CD4-positive, alpha-beta T cell treated with Interleukin-2 at 100 ng/mL for 4 hours (primary cell): ENCODE data around the gene KDM4B.
"Not testable (repeated sequence)": the region's sequence is repeated elsewhere in the genome, so short reads cannot be mapped to it uniquely, and the experiment has no call there.

Source experiments
- DNase-seq: peaks from one replicate; pipeline ENCODE4 v3.0.0-alpha.2; 2020; ENCODE audit warnings: low spot score

KDM4B gene

DNA sequence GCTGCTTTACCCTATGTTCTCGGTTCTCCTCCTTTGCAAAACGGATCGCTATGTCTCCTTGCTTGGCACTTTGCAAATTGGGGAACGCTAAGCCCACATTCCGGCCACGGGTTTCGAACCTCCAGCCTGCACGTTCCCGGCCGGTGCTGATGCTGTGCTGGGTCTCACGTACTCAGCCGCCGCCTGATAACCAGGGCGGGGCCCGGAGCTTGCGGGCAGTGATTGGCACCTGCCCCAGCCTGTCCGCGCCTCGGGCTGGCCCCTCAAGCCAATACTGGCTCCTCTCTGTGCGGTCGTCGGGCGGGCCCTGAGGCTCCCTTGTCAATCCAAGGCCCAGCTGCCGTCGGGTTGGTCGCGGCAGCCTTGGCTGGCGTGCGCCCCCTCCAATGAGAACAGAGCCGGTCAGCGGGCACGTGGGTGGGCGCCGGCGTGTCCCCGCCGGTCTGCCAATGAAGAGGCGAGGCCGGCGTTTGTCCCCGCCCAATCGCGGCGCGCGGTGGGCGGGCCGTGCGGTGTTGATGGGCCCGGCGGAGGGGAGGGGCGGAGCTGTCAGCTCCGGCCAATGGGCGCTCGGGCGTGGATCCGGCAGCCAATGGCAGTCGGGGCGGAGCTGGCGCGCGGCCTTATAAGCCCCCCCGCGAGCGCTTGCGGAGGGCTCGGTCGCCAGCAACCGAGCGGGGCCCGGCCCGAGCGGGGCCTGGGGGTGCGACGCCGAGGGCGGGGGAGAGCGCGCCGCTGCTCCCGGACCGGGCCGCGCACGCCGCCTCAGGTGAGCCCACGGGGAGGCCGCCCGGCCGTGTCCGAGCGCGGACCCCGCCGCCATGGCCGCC lies at the start of gene KDM4B:
KDM4B (plus strand) TSS at position 652 of the 830 bp plus-strand sequence. CDS start 63,778 bp downstream, outside the sequence.
- DNase-seq = peak; percentile 100

DNA sequence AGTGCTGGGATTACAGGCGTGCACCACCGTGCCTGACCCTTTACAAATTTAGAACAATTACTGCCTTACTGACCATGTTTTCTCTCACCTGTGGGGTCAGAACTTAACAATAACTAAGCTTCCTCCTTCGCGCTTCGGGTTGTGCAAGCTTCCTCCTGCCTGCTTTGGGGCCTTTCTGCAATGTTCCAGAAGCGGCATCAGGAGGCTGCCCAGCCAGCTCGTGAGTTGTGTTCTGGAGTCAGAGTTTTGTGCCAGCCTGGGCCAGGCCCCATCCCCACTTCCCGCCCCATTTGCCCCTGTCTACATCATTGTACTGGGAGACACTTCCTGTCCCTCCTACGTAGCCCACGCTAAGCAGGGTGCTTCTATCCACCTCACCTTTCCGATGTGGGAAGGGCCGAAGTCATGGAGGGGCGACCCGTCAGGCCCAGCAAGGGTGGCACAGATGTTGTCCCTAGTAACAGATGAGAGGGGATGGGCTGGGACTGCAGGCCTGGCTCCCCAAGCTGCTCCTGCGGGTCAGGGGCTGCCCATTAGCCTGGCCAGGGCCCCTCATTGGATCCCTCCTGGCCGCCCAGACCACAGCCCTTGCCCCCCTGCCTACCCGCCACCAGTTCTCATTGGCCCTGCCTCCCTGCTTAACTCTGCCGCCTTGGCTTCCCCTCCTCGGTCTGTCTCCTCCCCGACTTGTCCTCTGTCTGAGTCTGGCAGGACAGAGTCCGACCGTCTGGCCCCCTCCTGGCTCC lies 46.2 kb upstream of the KDM4B start:
- DNase-seq = no peak

DNA sequence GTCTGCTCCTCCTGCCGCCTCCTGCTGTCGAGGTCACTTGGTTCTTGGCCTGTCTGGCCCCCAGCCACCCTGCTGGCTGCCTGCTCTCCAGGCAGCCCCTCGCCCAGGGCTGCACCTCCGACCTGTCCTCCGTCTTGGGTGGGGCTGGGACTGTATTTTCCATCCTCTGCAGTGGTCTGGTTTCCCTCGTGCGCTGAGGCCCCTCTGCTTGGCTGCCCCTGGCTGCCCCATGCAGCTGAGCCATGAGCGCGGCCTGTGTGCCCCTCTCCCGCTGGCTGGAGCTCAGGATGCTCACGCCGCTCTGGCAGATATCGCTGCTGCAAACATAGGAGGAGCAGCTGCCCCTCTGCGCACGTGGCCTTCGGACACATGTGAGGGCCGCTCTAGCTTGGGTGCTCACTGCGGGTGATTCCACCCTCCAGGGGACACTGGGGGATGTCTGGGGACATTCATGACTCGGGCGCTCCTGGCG lies 45.6 kb upstream of the KDM4B start:
- no peak for DNase-seq

DNA sequence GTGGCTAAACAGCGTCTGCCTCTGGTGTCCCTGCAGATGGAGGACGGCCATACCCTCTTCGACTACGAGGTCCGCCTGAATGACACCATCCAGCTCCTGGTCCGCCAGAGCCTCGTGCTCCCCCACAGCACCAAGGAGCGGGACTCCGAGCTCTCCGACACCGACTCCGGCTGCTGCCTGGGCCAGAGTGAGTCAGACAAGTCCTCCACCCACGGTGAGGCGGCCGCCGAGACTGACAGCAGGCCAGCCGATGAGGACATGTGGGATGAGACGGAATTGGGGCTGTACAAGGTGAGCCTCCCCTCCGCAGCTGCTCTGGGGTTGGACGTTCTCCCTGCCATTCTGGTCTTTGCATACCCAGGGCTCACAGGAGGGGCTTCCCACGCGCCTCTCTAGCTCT lies 39.7 kb upstream of the KDM4B start:
- no peak for DNase-seq

DNA sequence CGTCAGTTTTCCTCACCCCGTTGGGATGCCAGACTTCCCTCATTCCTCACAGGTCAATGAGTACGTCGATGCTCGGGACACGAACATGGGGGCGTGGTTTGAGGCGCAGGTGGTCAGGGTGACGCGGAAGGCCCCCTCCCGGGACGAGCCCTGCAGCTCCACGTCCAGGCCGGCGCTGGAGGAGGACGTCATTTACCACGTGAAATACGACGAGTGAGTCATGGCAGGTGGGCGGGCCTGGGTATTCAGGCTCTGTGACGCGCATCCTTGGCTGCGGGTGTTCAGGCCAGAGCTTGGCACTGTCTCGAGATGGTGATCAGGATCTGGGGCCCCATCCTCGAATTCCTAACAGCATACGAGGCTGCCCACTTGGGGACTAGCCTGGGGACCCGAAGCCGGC lies 38.2 kb upstream of the KDM4B start:
- no peak for DNase-seq

DNA sequence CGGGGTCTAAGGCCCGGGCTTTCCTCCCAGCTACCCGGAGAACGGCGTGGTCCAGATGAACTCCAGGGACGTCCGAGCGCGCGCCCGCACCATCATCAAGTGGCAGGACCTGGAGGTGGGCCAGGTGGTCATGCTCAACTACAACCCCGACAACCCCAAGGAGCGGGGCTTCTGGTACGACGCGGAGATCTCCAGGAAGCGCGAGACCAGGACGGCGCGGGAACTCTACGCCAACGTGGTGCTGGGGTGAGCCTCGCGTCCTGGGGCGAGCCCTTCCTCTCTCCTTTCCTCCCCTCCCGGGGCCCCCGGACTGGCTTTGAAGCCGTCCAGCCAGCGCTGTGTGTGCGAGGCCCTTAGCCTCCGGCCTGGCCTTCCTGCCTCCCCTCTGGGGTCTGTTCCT lies 36.2 kb upstream of the KDM4B start:
- no peak for DNase-seq

DNA sequence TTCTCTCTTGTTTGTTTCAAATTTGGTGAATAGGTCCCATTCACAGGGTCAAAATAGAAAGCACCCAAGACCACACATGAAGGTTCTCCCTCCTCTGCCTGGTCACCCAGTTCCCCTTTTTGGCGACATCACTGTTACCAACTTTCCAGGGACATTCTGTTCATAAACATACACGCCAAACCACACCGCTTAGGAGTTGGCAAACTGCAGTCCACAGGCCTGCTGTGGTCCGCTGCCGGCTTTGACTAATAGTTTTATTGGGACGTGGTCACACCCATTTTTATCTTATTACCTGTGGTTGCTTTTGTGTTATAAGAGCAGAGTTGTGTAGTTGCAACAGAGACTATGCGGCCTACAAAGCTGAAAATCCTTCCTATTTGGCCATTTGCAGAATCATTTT lies 35.4 kb upstream of the KDM4B start:
- no peak for DNase-seq

DNA sequence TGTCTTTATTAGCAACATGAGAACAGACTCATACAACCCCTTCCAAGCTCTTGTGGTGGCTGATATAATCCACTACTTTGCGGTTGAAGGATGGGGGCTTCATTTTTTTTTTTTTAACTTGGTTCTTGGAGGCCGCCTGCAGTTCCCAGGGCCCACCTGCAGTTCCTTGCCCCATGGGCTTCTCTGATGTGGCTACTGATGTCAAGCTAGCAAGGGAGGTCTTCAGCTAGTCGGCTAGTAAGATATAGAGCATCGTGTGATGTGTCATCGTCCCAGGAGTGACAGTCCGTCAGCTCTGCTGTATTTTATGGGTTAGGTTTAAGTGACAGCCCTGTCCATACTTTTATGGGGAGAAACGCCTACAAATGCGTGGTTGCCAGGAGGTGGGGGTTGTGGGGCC lies 33.5 kb upstream of the KDM4B start:
- no peak for DNase-seq

DNA sequence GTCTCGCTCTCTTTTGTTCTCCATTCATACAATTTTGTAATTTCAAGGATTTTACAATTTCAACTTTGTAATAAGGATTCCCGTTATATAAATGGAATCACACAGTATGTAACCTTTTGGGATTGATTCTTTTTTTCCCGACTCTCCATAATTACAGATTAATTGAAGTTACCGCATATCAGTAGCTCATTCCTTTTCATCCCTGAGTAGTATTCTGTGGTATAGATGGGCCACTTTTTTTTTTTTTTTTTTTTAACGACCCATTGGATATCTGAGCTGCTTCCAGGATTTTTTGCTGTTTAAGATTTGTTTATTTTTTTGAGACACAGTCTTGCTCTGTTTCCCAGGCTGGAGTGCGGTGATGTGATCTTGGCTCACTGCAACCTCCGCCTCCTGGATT lies 31.9 kb upstream of the KDM4B start:
- no peak for DNase-seq

DNA sequence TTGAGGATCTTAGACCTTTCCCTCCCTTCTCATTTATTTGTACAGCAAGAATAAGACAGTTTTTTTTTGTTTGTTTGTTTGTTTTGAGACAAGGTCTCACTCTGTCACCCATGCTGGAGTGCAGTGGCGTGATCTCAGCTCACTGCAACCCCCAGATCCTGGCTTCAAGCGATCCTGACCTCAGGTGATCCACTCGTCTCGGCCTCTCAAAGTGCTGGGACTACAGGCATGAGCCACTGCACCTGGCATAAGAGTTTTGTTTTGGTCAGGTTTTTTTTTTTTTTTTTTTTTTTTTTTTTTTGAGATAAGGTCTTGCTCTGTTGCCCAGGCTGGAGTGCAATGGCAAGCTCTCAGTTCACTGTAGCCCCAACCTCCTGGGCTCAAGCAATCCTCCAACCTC lies 30.5 kb upstream of the KDM4B start:
- not testable (repeated sequence) for DNase-seq

DNA sequence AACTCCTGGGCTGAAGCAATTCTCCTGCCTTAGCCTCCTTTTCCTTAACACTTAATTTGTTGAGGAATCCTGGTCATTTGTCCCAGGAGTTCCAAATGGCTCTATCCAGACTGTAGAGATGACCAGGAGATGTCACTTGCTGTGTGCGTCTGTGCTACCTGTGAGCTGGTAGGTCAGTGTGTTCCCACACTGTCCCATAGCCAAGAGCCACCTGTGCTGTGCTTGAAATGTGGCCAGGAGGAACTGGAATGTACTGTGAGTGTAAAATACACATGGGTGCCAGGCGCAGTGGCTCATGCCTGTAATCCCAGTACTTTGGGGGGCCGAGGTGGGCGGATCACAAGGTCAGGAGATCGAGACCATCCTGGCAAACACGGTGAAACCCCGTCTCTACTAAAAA lies 29.4 kb upstream of the KDM4B start:
- no peak for DNase-seq

DNA sequence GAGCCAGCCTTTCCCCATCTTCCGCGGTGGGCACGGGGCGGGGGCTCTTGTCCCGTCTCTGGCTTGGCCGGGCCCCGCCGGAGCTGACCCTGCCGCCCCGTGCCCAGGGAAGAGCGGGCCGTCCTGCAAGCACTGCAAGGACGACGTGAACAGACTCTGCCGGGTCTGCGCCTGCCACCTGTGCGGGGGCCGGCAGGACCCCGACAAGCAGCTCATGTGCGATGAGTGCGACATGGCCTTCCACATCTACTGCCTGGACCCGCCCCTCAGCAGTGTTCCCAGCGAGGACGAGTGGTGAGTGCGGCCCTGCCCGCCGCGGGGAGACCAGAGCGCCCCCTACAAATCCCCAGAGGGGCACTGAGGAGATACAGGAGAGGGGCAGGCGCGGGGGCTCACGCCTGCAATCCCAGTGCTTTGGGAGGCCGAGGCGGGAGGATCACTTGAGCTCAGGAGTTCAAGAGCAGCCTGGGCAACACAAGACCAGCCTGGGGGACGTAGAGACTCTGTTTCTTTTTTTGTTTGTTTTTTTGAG lies 27.2 kb upstream of the KDM4B start:
- DNase-seq = not testable (repeated sequence)

DNA sequence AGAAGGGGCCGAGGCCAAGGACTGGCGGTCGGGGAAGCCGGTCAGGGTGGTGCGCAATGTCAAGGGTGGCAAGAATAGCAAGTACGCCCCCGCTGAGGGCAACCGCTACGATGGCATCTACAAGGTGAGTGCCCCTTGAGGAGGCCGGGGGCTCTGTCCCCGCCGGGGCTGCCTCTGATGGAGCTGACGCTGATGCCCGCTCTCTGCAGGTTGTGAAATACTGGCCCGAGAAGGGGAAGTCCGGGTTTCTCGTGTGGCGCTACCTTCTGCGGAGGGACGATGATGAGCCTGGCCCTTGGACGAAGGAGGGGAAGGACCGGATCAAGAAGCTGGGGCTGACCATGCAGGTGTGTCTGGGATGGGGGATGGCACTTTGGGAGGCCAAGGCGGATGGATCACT lies 18.3 kb upstream of the KDM4B start:
- not testable (repeated sequence) for DNase-seq

DNA sequence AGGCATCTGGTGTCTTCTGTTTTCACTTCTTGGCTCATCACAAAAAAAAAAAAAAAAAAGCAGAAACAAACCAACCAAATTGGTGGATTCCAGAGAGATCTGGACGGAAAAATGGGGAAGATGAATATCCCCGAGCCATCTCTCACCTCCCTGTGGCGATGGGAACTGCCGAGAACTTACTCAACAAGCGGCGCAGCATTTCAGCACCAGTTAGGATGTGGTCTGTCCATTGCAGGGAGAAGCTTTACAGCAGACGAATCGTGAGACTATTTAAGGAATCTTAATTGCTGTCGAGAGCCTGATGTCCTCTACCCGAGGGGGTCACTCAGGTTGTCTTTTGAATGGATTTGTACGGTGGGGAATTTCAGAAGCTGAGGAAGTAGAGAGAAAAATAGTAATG lies 17.3 kb upstream of the KDM4B start:
- DNase-seq = no peak

DNA sequence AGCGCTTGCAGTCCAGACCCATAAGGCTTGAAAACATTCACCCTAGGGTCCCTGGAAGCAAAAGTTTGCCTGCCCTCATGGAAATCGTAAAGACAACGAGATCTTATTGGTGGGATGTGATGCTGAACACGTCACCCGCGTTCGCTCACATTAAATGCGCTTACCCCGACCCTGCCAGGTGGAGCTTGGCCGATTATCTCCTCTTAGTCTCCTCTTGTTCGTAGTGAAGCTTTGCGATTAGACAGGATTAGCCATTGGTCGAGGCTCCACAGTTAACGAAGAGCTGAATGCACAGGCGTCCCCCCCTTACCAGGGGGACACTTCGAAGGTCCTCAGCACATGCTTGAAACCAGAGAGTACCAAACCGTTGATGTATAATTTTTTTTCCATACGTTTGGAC lies 16.0 kb upstream of the KDM4B start:
- DNase-seq = no peak

DNA sequence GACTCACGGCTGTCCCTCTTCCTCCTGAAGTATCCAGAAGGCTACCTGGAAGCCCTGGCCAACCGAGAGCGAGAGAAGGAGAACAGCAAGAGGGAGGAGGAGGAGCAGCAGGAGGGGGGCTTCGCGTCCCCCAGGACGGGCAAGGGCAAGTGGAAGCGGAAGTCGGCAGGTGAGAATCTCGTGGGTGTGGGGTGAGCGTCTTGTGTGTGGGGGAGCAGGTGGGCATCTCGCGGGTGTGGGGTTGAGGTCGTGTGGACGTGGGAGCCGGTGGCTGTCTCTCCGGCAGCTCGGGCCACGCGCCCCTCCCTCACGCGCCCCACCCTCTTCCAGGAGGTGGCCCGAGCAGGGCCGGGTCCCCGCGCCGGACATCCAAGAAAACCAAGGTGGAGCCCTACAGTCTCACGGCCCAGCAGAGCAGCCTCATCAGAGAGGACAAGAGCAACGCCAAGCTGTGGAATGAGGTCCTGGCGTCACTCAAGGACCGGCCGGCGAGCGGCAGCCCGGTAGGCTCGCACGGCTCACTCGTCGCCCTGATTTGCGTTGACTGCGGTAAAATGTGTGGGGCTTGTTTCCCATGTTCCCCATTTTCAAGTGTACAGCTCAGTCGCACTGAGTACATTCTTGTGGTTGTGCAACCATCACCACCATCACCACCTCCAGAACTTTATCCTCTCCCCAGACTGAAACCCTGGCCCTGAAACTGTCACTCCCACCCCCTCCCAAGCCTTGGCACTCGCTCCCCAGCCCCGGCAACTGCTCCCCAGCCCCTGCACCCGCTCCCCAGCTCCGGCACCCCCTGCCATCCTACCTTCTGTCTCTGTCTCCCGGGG lies 14.4 kb upstream of the KDM4B start:
- DNase-seq = not testable (repeated sequence)

DNA sequence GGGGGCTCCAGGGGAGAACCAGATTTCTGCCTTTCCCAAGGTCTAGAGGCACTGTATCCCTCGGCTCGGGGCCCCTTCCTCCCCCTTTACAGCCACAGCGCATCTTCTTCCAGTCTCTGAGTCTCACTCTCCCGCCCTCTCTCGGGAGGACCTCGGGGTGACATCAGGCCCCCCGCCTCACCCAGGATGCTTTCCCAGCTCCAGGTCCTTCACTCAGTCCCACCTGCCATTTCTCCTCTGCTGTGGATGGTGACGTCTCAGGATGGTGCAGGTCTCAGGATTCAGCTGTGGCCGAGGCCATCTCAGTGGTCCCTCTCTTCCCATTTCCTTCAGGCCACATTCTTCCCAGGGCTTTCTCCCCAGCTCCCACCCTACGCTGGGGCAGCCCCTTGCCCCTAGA lies 13.6 kb upstream of the KDM4B start:
- no peak for DNase-seq

DNA sequence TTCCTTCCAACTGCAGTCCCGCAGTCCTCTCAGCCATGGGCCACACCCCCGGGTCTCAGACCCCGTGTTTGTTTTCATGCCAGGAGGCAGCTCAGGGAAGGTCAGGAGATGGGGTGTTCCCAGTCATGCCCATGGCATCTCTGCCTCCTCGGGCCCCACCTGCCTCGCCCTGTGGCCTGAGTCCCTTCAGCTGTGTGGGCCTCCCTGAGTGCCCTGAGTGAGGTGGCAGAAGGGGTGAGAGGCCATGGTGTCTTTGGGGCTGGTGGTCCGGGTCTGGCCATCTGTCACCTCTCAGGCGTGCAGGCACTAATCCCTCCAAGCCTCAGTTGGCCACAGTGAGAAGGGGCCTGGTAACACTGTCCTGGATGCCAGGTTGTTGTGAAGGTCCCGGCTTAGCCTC lies 10.9 kb upstream of the KDM4B start:
- no peak for DNase-seq

DNA sequence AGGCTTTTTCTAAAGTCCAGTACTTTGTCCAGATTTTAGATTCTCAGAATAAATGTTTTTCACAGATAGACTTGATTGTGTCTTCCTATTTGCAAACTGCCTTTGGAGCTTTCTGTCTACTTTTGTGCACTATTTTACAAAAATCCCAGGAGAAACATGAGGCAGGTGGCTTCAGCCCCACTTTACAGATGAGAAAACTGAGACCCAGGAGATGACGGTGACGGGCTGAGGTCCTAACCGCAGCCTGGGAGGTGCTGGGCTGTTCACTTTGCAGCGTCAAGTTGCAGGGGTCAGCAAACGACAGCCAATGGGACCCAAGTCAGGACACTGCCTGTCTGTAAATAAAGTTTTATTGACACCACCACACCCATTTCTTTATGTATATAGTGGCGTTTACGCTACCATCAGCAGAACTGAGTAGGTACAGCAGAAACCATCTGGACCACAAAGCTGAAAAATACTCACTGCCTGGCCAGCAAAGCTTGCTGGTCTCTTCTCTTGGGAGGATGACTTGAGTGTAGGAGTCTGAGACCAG lies 6.8 kb upstream of the KDM4B start:
- no peak for DNase-seq

DNA sequence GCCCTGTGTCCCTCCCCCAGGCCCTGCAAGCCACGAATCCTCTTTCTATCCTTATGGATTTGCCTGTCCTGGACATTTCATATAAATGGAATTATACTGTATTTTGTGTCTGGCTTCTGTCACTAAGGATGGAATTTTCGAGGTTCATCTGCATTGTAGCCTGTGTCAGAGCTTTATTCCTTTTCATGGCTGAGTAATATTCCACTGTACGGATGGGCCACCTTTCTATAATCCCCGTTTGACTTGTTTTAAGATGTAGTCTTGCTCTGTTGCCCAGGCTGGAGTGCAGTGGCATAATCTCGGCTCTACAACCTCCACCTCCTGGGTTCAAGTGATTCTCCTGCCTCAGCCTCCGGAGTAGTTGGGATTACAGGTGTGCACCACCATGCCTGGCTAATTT lies 3.9 kb upstream of the KDM4B start:
- DNase-seq = no peak

DNA sequence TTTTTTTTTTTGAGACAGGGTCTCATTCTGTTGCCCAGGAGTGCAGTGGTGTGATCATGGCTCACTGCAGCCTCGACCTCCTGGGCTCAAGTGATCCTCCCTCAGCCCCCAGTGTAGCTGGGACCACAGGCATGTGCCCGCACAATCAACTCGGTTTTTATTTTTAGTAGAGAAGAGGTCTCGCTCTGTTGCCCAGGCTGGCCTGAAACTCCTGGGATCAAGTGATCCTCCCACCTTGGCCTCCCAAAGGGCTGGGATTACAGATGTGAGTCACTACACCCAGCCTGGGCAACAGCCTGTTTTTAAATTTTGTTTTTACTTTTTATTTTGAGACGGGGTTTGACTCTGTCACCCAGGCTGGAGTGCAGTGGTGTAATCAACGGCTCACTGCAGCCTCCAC lies 2.3 kb upstream of the KDM4B start:
- DNase-seq = no peak
